Astrocyte of the hippocampus (primary cell): ENCODE data around the gene DHDH.
A peak's percentile ranks its signal among the peaks of the same experiment; 100 is the strongest.

ENCODE experiments used
- DNase-seq: peaks from one replicate; pipeline ENCODE4 v3.0.0; 2011; ENCODE audit warnings: low read depth, low spot score

DHDH gene

GRCh38 chr19:48991873-48992580, 58.5 kb downstream of the DHDH start:
- peak; percentile 85 for DNase-seq

DNA sequence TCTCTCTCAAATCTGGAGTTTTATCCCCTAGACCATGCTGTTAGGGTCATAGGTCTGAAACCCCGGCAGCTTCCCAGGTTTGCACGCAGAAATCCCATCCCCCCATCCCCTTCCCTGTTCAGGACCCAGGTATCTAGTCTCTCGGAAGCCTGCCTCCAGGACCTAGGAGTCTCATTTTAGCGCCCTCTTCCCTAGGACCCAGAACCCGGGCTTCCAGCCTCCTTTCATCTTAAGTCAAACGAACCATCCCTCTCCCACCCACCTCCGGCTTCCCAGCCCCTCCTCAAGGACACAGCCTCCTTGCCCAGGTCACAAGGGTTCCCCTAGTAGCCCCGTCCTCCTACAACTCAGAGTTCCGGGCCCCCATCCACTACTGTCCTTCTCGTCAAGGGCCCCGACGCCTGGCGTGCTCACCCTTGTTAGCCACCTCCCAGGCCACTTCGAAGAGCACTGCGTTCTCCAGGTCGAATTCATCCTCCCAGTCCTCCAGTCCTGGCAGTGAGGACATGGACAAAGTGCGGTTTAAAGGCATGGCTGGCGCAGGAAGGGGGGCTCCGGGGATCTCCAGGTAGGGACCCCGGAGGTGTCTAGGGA, 59.2 kb downstream of the DHDH start:
- DNase-seq: peak; percentile 28

GRCh38 chr19:48993175-48994034, 59.9 kb downstream of the DHDH start, which contains the start of the genes GYS1 and RUVBL2:
GYS1 (minus strand) TSS chr19:48993309; CDS start chr19:48993112, 197 bp downstream.
RUVBL2 (plus strand) TSS chr19:48993887; CDS start chr19:48993912, 25 bp downstream.
- DNase-seq: peak; percentile 100

GRCh38 chr19:48994035-48994386, 60.5 kb downstream of the DHDH start:
- no peak for DNase-seq
